Osteocyte (in vitro differentiated cells): ENCODE measurements around the gene AEBP2. TPM values are rescaled to one million over a fixed set of nuclear protein-coding genes. Genes with fewer than 3 reads are reported as not detected.

Experiments used
- DNase-seq: peaks from one replicate; pipeline ENCODE4 v3.0.0; 2021; ENCODE audit warnings: mixed read lengths; ENCODE audit not compliant: unreplicated experiment; ENCODE audit errors: extremely low spot score
- H3K27ac Mint-ChIP-seq: one replicate; pipeline ENCODE4 v1.8.0; 2021; ENCODE audit warnings: mild to moderate bottlenecking, mixed read lengths; ENCODE audit not compliant: unreplicated experiment
- H3K27me3 Mint-ChIP-seq: one replicate; pipeline ENCODE4 v1.8.0; 2021; ENCODE audit warnings: mixed read lengths; ENCODE audit not compliant: unreplicated experiment
- H3K36me3 Mint-ChIP-seq: one replicate; pipeline ENCODE4 v1.8.0; 2021; ENCODE audit warnings: mixed read lengths; ENCODE audit not compliant: unreplicated experiment
- H3K4me1 Mint-ChIP-seq: one replicate; pipeline ENCODE4 v1.8.0; 2021; ENCODE audit warnings: mixed read lengths; ENCODE audit not compliant: unreplicated experiment
- H3K4me3 Mint-ChIP-seq: one replicate; pipeline ENCODE4 v1.8.0; 2021; ENCODE audit warnings: mild to moderate bottlenecking, moderate library complexity, mixed read lengths; ENCODE audit not compliant: unreplicated experiment
- H3K9me3 Mint-ChIP-seq: one replicate; pipeline ENCODE4 v1.8.0; 2021; ENCODE audit warnings: mixed read lengths; ENCODE audit not compliant: unreplicated experiment
- CTCF ChIP-seq: fragments of 200-600 bp; sonication (generic); IDR thresholded peaks from 2 replicates; pipeline ENCODE4 v1.5.0; 2021; ENCODE audit warnings: antibody characterized with exemption, mild to moderate bottlenecking, moderate library complexity
- total RNA-seq: library from RNA; stranded (reverse); gene quantifications from 2 replicates; pipeline ENCODE4 v1.2.1, GENCODE V29; 2021

The AEBP2 gene
- total RNA-seq, 1 donor from 2014 or later = 33.5 TPM

GRCh38 chr12:19561411-19561961 lies 122.2 kb downstream of the AEBP2 start:
- DNase-seq = no peak

More at GRCh38 chr12:19561411-19561961, 122.2 kb downstream of the AEBP2 start:
- H3K4me3 Mint-ChIP-seq = no peak overlapping the region
- peaks cover 11% of the 10 kb centered on the region for H3K36me3 Mint-ChIP-seq
- peaks cover 4% of the 10 kb centered on the region for H3K9me3 Mint-ChIP-seq
- H3K27me3 Mint-ChIP-seq = no peaks in the 10 kb centered on the region
- H3K27ac Mint-ChIP-seq = no peak overlapping the region
- no peak for TF ChIP-seq CTCF
- H3K4me1 Mint-ChIP-seq = peaks cover 7% of the 10 kb centered on the region
